Mesenchymal stem cell (in vitro differentiated cells and primary cell): Measurements from ENCODE around the gene PAX4.

ENCODE experiments used
- DNase-seq: peaks from one replicate; pipeline ENCODE4 v3.0.0-alpha.2; 2013
- H2AFZ ChIP-seq: one replicate; pipeline ENCODE4 v1.6.1; 2013; ENCODE audit warnings: low read depth, mild to moderate bottlenecking, control low read depth, inconsistent platforms, low read length, moderate library complexity
- H2AK5ac ChIP-seq: 2 replicates; pipeline ENCODE4 v1.6.1; 2013; ENCODE audit warnings: low read length, moderate library complexity, mild to moderate bottlenecking, inconsistent platforms; ENCODE audit not compliant: severe bottlenecking
- H2BK120ac ChIP-seq: one replicate; pipeline ENCODE4 v1.6.1; 2013; ENCODE audit warnings: low read depth, mild to moderate bottlenecking, inconsistent platforms, low read length, moderate library complexity
- H2BK12ac ChIP-seq, 2 experiments: one replicate each; pipeline ENCODE4 v1.6.1; 2013; ENCODE audit warnings: inconsistent platforms in 2 of 2, low read length in 2 of 2, mild to moderate bottlenecking in 2 of 2, moderate library complexity in 2 of 2, control low read depth in 1 of 2
- H2BK15ac ChIP-seq: one replicate; pipeline ENCODE4 v1.6.1; 2013; ENCODE audit warnings: mild to moderate bottlenecking, low read depth, inconsistent platforms; ENCODE audit not compliant: poor library complexity, severe bottlenecking
- H2BK5ac ChIP-seq: 2 replicates; pipeline ENCODE4 v1.6.1; 2013; ENCODE audit warnings: low read depth, mild to moderate bottlenecking, low read length, control low read depth, inconsistent platforms; ENCODE audit not compliant: poor library complexity, severe bottlenecking
- H3K14ac ChIP-seq, 2 experiments: one replicate each; pipeline ENCODE4 v1.6.1; 2013; ENCODE audit warnings: inconsistent platforms in 2 of 2, low read length in 2 of 2, control low read depth in 1 of 2, mild to moderate bottlenecking in 1 of 2, moderate library complexity in 1 of 2
- H3K18ac ChIP-seq, 2 experiments: one replicate each; pipeline ENCODE4 v1.6.1; 2013; ENCODE audit warnings: inconsistent platforms in 2 of 2, low read length in 2 of 2, control low read depth in 1 of 2, low read depth in 1 of 2, mild to moderate bottlenecking in 1 of 2
- H3K23ac ChIP-seq, 2 experiments: one replicate each; pipeline ENCODE4 v1.6.1; 2013; ENCODE audit warnings: inconsistent platforms in 2 of 2, low read length in 2 of 2, mild to moderate bottlenecking in 2 of 2, moderate library complexity in 2 of 2, control low read depth in 1 of 2
- H3K27ac ChIP-seq: 2 replicates; pipeline ENCODE4 v1.5.1; 2013; ENCODE audit warnings: mild to moderate bottlenecking, moderate library complexity, low read length, control low read depth, inconsistent platforms; ENCODE audit not compliant: poor library complexity, severe bottlenecking
- H3K27me3 ChIP-seq, 2 experiments: 2 replicates each; pipeline versions ENCODE4 v1.6.1 to v1.7.0; 2013; ENCODE audit warnings: low read length in 2 of 2, mild to moderate bottlenecking in 2 of 2, moderate library complexity in 2 of 2, control low read depth in 1 of 2, inconsistent platforms in 1 of 2; ENCODE audit not compliant: control insufficient read depth in 1 of 2, insufficient read depth in 1 of 2
- H3K36me3 ChIP-seq, 2 experiments: 2 replicates each; pipeline versions ENCODE4 v1.6.1 to v1.7.0; 2013; ENCODE audit warnings: low read length in 2 of 2, control low read depth in 1 of 2, inconsistent platforms in 1 of 2, low read depth in 1 of 2, mild to moderate bottlenecking in 1 of 2; ENCODE audit not compliant: insufficient read depth in 2 of 2, control insufficient read depth in 1 of 2
- H3K4ac ChIP-seq, 2 experiments: one replicate each; pipeline ENCODE4 v1.6.1; 2013; ENCODE audit warnings: inconsistent platforms in 2 of 2, low read length in 2 of 2, mild to moderate bottlenecking in 2 of 2, moderate library complexity in 2 of 2, control low read depth in 1 of 2, low read depth in 1 of 2
- H3K4me1 ChIP-seq: 2 replicates; pipeline ENCODE4 v1.6.1; 2013; ENCODE audit warnings: low read depth, low read length, control low read depth; ENCODE audit not compliant: control insufficient read depth, insufficient read depth
- H3K4me2 ChIP-seq: 2 replicates; pipeline ENCODE4 v1.6.1; 2013; ENCODE audit warnings: low read length, mild to moderate bottlenecking, inconsistent platforms; ENCODE audit not compliant: poor library complexity, severe bottlenecking
- H3K4me3 ChIP-seq, 2 experiments: 2 replicates each; pipeline versions ENCODE4 v1.5.1 to v1.7.0; 2013; ENCODE audit warnings: low read length in 2 of 2, mild to moderate bottlenecking in 2 of 2, control low read depth in 1 of 2, low read depth in 1 of 2; ENCODE audit not compliant: insufficient read depth in 1 of 2
- H3K79me1 ChIP-seq: replicated peaks from 2 replicates; pipeline ENCODE4 v1.6.1; 2013; ENCODE audit warnings: mild to moderate bottlenecking, control low read depth, low read length, inconsistent platforms; ENCODE audit not compliant: poor library complexity, severe bottlenecking
- H3K9ac ChIP-seq: 2 replicates; pipeline ENCODE4 v1.7.0; 2013; ENCODE audit warnings: mild to moderate bottlenecking, low read length, moderate library complexity
- H3K9me3 ChIP-seq: 2 replicates; pipeline ENCODE4 v1.7.0; 2013; ENCODE audit warnings: mild to moderate bottlenecking, low read length; ENCODE audit not compliant: control insufficient read depth
- H4K8ac ChIP-seq: one replicate; pipeline ENCODE4 v1.6.1; 2013; ENCODE audit warnings: inconsistent platforms, mild to moderate bottlenecking, low read length, moderate library complexity
- H4K91ac ChIP-seq: one replicate; pipeline ENCODE4 v1.6.1; 2013; ENCODE audit warnings: mild to moderate bottlenecking, low read length, inconsistent platforms
- WGBS: methylation state at CpG from one replicate; pipeline ENCODE4 v1.1.7; 2013; ENCODE audit warnings: mixed read lengths; 5-methylcytosine and 5-hydroxymethylcytosine counted together

The PAX4 gene

DNA sequence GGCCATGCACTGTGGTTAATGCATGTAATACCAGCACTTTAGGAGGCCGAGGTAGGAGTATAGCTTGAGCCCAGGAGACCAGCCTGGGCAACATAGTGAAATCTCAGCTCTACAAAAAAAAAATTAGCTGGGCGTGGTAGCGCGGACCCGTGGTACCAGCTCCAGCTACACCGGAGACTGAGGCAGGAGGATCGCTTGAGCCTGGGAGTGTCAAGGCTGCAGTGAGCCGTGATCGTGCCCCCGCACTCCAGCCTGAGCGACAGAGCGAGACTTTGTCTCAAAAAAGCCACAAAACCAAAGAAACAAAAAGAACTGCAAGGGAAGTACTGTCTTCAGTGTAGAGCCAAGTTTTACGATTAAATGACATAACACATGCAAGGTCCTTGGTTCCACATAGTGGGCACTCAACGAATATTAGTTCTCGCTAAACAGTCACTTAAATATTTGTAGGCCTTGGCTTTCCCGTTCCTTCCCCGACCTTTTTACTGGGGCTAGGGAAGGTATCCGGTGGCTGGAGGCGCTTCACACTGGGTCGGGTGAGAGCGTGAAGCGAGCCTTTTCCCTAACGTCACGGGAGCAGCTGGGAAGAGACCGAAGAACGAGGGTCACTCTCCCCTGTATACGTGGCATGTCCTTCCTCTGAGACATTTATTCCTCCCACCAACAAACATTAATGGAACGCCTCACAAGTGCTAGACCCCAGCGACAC is 33.1 kb upstream of the PAX4 start:
- no peaks in the 10 kb centered on the region for H3K79me1 ChIP-seq
- peak overlapping the region; percentile 94 for H3K9ac ChIP-seq
- peak overlapping the region; percentile 55 to 81 for H3K18ac ChIP-seq
- H3K36me3 ChIP-seq, result no peaks in the 10 kb centered on the region
- H3K4me3 ChIP-seq, result peak overlapping the region; percentile 55 to 88
- no peak overlapping the region for H2BK15ac ChIP-seq
- DNase-seq, result peak; percentile 70
- peak overlapping the region; percentile 52 for H3K4me2 ChIP-seq
- peak overlapping the region; percentile 3 for H2BK120ac ChIP-seq
- H3K9me3 ChIP-seq, result no peaks in the 10 kb centered on the region
- H3K27ac ChIP-seq, result peak overlapping the region; percentile 63
- 49% methylated on average over 29 of the region's 29 CpGs for WGBS
- H3K14ac ChIP-seq, result peak overlapping the region in 1 of 2 experiments; percentile 44
- H2BK5ac ChIP-seq, result no peak overlapping the region
- H4K91ac ChIP-seq, result peak overlapping the region; percentile 91
- no peaks in the 10 kb centered on the region for H3K27me3 ChIP-seq
- H2AFZ ChIP-seq, result peak overlapping the region; percentile 11
- no peak overlapping the region for H3K23ac ChIP-seq
- H3K4ac ChIP-seq, result peak overlapping the region; percentile 24 to 97
- H4K8ac ChIP-seq, result peak overlapping the region; percentile 90
- H2BK12ac ChIP-seq, result peak overlapping the region in 1 of 2 experiments; percentile 8
- peaks cover 6% of the 10 kb centered on the region for H3K4me1 ChIP-seq
- peak overlapping the region; percentile 93 for H2AK5ac ChIP-seq

DNA sequence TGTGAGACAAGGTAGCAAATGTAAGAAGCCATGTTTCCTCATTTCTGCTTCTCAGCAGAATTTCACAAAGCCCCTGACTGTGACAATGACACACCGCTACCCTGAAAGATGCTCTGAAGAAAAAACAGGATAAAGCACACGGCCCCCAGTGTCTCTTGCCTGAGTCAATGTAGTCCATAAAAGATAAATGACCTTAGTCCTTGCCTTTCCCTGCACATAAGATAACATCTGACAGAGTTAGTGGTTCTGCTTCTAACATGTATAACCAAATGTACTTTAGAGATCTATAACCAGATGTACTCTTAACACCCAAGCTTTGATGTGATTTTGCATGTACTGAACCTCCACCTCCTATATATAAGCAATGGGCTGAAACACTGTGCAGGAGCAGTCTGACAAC is 31.0 kb upstream of the PAX4 start:
- Histone ChIP-seq H3K4me2 (no peak overlapping the region), H2BK12ac (no peak overlapping the region), H4K91ac (no peak overlapping the region), H3K9me3 (no peaks in the 10 kb centered on the region), H3K18ac (no peak overlapping the region), H3K14ac (no peak overlapping the region), H3K4me1 (peaks cover 6% of the 10 kb centered on the region), H2BK120ac (no peak overlapping the region), H2BK15ac (no peak overlapping the region), H3K4ac (no peak overlapping the region), H2AFZ (no peak overlapping the region), H3K23ac (no peak overlapping the region), H3K27me3 (no peaks in the 10 kb centered on the region), H2BK5ac (no peak overlapping the region), H3K9ac (no peak overlapping the region), H3K36me3 (no peaks in the 10 kb centered on the region), H3K27ac (no peak overlapping the region), H4K8ac (no peak overlapping the region), H3K4me3 (no peak overlapping the region), H2AK5ac (no peak overlapping the region), H3K79me1 (no peaks in the 10 kb centered on the region)
- WGBS, result 77% methylated on average over 2 of the region's 2 CpGs
- no peak for DNase-seq

DNA sequence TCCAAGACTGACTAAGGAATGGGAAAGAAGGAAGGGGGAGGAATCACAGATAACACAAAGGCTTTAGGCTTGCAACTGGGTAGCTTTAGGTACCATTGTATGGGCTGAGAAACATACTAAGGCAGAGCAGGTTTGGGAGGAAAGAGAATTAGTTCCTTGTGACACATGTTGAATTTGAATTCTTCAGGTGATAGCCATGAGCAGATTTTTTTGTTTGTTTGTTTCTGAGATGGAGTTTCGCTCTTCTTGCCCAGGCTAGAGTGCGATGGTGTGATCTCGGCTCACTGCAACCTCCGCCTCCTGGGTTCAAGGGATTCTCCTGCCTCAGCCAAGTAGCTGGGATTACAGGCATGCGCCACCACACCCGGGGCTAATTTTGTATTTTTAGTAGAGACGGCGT is 29.7 kb upstream of the PAX4 start:
- Histone ChIP-seq H2BK120ac (no peak overlapping the region), H3K23ac (no peak overlapping the region), H2AFZ (no peak overlapping the region), H3K27ac (no peak overlapping the region), H3K9ac (no peak overlapping the region), H3K14ac (no peak overlapping the region), H3K4ac (no peak overlapping the region), H4K91ac (no peak overlapping the region), H2BK15ac (no peak overlapping the region), H3K4me3 (no peak overlapping the region), H3K36me3 (no peaks in the 10 kb centered on the region), H3K4me1 (peaks cover 4% of the 10 kb centered on the region), H2BK12ac (no peak overlapping the region), H3K79me1 (no peaks in the 10 kb centered on the region), H3K27me3 (no peaks in the 10 kb centered on the region), H4K8ac (no peak overlapping the region), H2AK5ac (no peak overlapping the region), H3K9me3 (no peaks in the 10 kb centered on the region), H3K18ac (no peak overlapping the region), H3K4me2 (no peak overlapping the region), H2BK5ac (no peak overlapping the region)
- no peak for DNase-seq
- 95% methylated on average over 8 of the region's 8 CpGs for WGBS

DNA sequence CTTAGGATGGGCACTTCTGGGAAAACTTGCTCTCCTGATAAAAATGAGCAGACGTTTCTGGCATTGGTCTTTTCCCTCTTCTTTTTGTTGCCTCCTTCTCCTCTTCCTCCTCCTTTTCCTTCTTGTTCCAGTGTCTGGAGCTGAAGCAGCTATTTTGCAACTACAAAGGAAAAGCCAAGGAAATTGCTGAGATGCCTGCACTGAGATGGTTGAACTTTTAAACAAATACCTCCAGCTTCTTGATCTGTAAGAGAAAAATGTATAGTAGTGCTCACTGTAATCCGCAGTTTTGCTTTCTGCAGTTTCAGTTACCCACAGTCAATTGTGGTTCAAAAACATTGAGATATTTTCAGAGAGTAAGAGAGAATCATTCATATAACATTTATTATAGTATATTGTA is 26.5 kb upstream of the PAX4 start:
- Histone ChIP-seq H2BK15ac (no peak overlapping the region), H2AFZ (no peak overlapping the region), H2BK12ac (no peak overlapping the region), H3K4me2 (no peak overlapping the region), H3K9ac (no peak overlapping the region), H3K4ac (no peak overlapping the region), H2BK5ac (no peak overlapping the region), H3K9me3 (no peaks in the 10 kb centered on the region), H3K23ac (no peak overlapping the region), H4K8ac (peak overlapping the region; percentile 88), H3K4me3 (no peak overlapping the region), H3K18ac (no peak overlapping the region), H3K79me1 (no peaks in the 10 kb centered on the region), H4K91ac (no peak overlapping the region), H3K27me3 (peaks cover 0 to 6% of the 10 kb centered on the region in 2 experiments), H2AK5ac (no peak overlapping the region), H2BK120ac (no peak overlapping the region), H3K14ac (no peak overlapping the region), H3K4me1 (peaks cover 4% of the 10 kb centered on the region), H3K27ac (no peak overlapping the region), H3K36me3 (no peaks in the 10 kb centered on the region)
- WGBS, result 28% methylated on average over 1 of the region's 2 CpGs
- no peak for DNase-seq
